HepG2 (cell line): ENCODE data around the gene OR5M11. TPM values are rescaled to one million over a fixed set of nuclear protein-coding genes. Genes with fewer than 3 reads are reported as not detected.

Experiments used
- ATAC-seq: fragments of 200-7000 bp; cut with Tn5 transposase; 3 replicates; pipeline ENCODE4 v1.9.1; 2020; ENCODE audit warnings: mild to moderate bottlenecking, moderate library complexity
- BruUV-seq: library from RNA; stranded (reverse); fragments of 400-500 nt; replicated peaks from 2 replicates; lab custom pipeline; 2021; lab: Mats Ljungman, UMichigan
- CTCF ChIA-PET: fragments of 300-600 bp; formaldehyde crosslinking; extraction: SDS; loops from one replicate; lab custom pipeline; 2021; ENCODE audit warnings: low total read pairs, inconsistent platforms, low intra/inter-chr PET ratio; lab: Yijun Ruan, JAX
- POLR2A ChIA-PET: fragments of 350-600 bp; sonication (Branson Sonifier 250); formaldehyde crosslinking; loops from one replicate; lab custom pipeline; 2020; ENCODE audit warnings: antibody characterized with exemption, inconsistent platforms; lab: Yijun Ruan, JAX
- DNase-seq: peaks from one replicate; pipeline ENCODE4 v3.0.0-alpha.2; 2015; ENCODE audit warnings: low spot score
- FAIRE-seq: peaks from 3 replicates; lab custom pipeline; 2011; peaks lifted over from hg19 to GRCh38; lab: Jason Lieb, UNC
- H2AFZ ChIP-seq: one replicate; pipeline ENCODE4 v1.6.1; 2011; ENCODE audit warnings: low read length, inconsistent platforms
- H3K27ac ChIP-seq: fragments of 300-600 bp; 3 replicates; pipeline ENCODE4 v1.8.0; 2011; ENCODE audit warnings: mixed run types, mild to moderate bottlenecking, mixed read lengths, low read length, inconsistent platforms; ENCODE audit not compliant: insufficient read depth; ENCODE audit errors: extremely low read length
- H3K27me3 ChIP-seq, 2 experiments: fragments of 200-600 bp in 1 of 2; 2 replicates in 1 of 2; 3 replicates in 1 of 2; pipeline versions ENCODE4 v1.6.0 to v1.8.0; 2011; ENCODE audit warnings: low read length in 2 of 2, mild to moderate bottlenecking in 2 of 2, moderate library complexity in 2 of 2, inconsistent platforms in 1 of 2; ENCODE audit not compliant: insufficient read depth in 2 of 2, control insufficient read depth in 1 of 2
- H3K36me3 ChIP-seq, 2 experiments: fragments of 200-600 bp in 1 of 2; replicated peaks in 1 of 2; 2 replicates in 1 of 2; 3 replicates in 1 of 2; pipeline versions ENCODE4 v1.5.1 to v1.8.0; 2011; ENCODE audit warnings: low read length in 2 of 2, inconsistent platforms in 1 of 2; ENCODE audit not compliant: insufficient read depth in 2 of 2, control insufficient read depth in 1 of 2
- H3K4me1 ChIP-seq: 2 replicates; pipeline ENCODE4 v1.5.1; 2012; ENCODE audit warnings: low read length, inconsistent platforms; ENCODE audit not compliant: insufficient read depth
- H3K4me2 ChIP-seq: 2 replicates; pipeline ENCODE4 v1.6.0; 2011; ENCODE audit warnings: low read depth, low read length, inconsistent platforms
- H3K4me3 ChIP-seq, 3 experiments: fragments of 200-600 bp in 1 of 3; sonication (generic), shearing (Covaris generic) in 1 of 3; replicated peaks in 1 of 3; 2 replicates each; pipeline ENCODE4 v1.5.1; 2011 to 2016; ENCODE audit warnings: low read length in 3 of 3, inconsistent platforms in 2 of 3, low read depth in 2 of 3, mild to moderate bottlenecking in 2 of 3, control low read depth in 1 of 3, mixed read lengths in 1 of 3; ENCODE audit not compliant: insufficient read depth in 1 of 3
- H3K79me2 ChIP-seq: one replicate; pipeline ENCODE4 v1.6.1; 2011; ENCODE audit warnings: low read length, inconsistent platforms; ENCODE audit not compliant: insufficient read depth
- H3K9ac ChIP-seq: 2 replicates; pipeline ENCODE4 v1.6.0; 2011; ENCODE audit warnings: mild to moderate bottlenecking, low read depth, low read length, inconsistent platforms; ENCODE audit not compliant: insufficient read depth
- H3K9me3 ChIP-seq: 2 replicates; pipeline ENCODE4 v1.5.1; 2012; ENCODE audit warnings: mild to moderate bottlenecking, low read length
- H4K20me1 ChIP-seq: 2 replicates; pipeline ENCODE4 v1.6.0; 2011; ENCODE audit warnings: inconsistent platforms, mild to moderate bottlenecking, low read length, moderate library complexity; ENCODE audit not compliant: insufficient read depth
- BRF2 ChIP-seq: sonication (generic); formaldehyde crosslinking; IDR thresholded peaks from 2 replicates; pipeline ENCODE4 v1.8.1; 2022; ENCODE audit warnings: mild to moderate bottlenecking, missing genetic modification reagents
- HHEX ChIP-seq: IDR thresholded peaks from 2 replicates; pipeline ENCODE4 v1.6.1; 2016; ENCODE audit warnings: control low read depth
- HNRNPH1 ChIP-seq: fragments of 200-400 bp; formaldehyde crosslinking; optimal IDR thresholded peaks from 2 replicates; pipeline ENCODE3; 2017; ENCODE audit warnings: mild to moderate bottlenecking, low read depth, low read length
- JDP2 ChIP-seq: sonication (generic); formaldehyde crosslinking; IDR thresholded peaks from 2 replicates; pipeline ENCODE4 v1.8.1; 2022; ENCODE audit warnings: missing genetic modification reagents, borderline replicate concordance
- MLX ChIP-seq: IDR thresholded peaks from 2 replicates; pipeline ENCODE4 v1.6.1; 2016
- MTF2 ChIP-seq: sonication (generic); formaldehyde crosslinking; IDR thresholded peaks from 2 replicates; pipeline ENCODE4 v1.5.0; 2020; ENCODE audit warnings: missing genetic modification reagents, borderline replicate concordance
- NR1H2 ChIP-seq: sonication (generic); formaldehyde crosslinking; IDR thresholded peaks from 2 replicates; pipeline ENCODE4 v1.8.1; 2022; ENCODE audit warnings: low read depth, missing genetic modification reagents, borderline replicate concordance
- SMAD3 ChIP-seq: sonication (generic); formaldehyde crosslinking; IDR thresholded peaks from 2 replicates; pipeline ENCODE4 v1.4.0; 2020; ENCODE audit warnings: missing genetic modification reagents
- ZMYM3 ChIP-seq: sonication (generic); formaldehyde crosslinking; IDR thresholded peaks from 2 replicates; pipeline ENCODE4 v1.5.1; 2020; ENCODE audit warnings: mild to moderate bottlenecking, missing genetic modification reagents
- ZNF121 ChIP-seq: sonication (generic); formaldehyde crosslinking; IDR thresholded peaks from 2 replicates; pipeline ENCODE4 v1.5.0; 2020; ENCODE audit warnings: mild to moderate bottlenecking, missing genetic modification reagents
- ZNF446 ChIP-seq: sonication (generic); formaldehyde crosslinking; IDR thresholded peaks from 2 replicates; pipeline ENCODE4 v1.5.0; 2020; ENCODE audit warnings: mild to moderate bottlenecking, missing genetic modification reagents
- ZNF615 ChIP-seq: sonication (generic); formaldehyde crosslinking; IDR thresholded peaks from 2 replicates; pipeline ENCODE4 v1.5.0; 2020; ENCODE audit warnings: mild to moderate bottlenecking, missing genetic modification reagents, borderline replicate concordance
- WGBS: methylation state at CpG from one replicate; pipeline ENCODE4 v1.1.6; 2017; ENCODE audit warnings: low lambda C conversion rate; 5-methylcytosine and 5-hydroxymethylcytosine counted together
- in situ Hi-C: cut with HindIII; loops from 2 replicates; pipeline ENCODE4 v1.10.0; 2017; ENCODE audit warnings: low pct_unique_long_range_greater_than_20kb; ENCODE audit not compliant: extremely low pct_ligation_motif_present
- intact Hi-C: fragments of 100-400 bp; cut with micrococcal nuclease; formaldehyde crosslinking; loops from one replicate; pipeline ENCODE4 v1.10.0; 2022; ENCODE audit not compliant: unreplicated experiment
- polyA plus RNA-seq, 8 experiments: library from polyadenylated mRNA; depleted of rRNA in 3 of 8; stranded (reverse) in 7 of 8; unstranded in 1 of 8; fragments of >200 nt; fragmentation: Illumina TruSeq in 4 of 8; extraction: Trizol in 4 of 8; gene quantifications; 2 replicates each; pipeline versions ENCODE4 v1.2.1 to v1.2.3, GENCODE V29; 2011 to 2016; ENCODE audit warnings: low read depth in 4 of 8, missing spikeins in 1 of 8, mixed read lengths in 1 of 8; ENCODE audit not compliant: insufficient read depth in 1 of 8
- total RNA-seq, 5 experiments: library from RNA; depleted of rRNA; stranded (reverse); fragments of >200 nt; fragmentation: Illumina TruSeq; extraction: Trizol; gene quantifications; 2 replicates each; pipeline ENCODE4 v1.2.3, GENCODE V29; 2016; ENCODE audit warnings: low read depth in 1 of 5

The OR5M11 gene
- total and polyA plus RNA-seq, 2 of the 13 experiments (the other 11 are each of a cell fraction or from before 2014, with no cell fraction given), result not detected

- H3K9me3 ChIP-seq, result no peaks in the 10 kb centered on the region; the same call in 1 of the 2 replicates
- no peaks in the 10 kb centered on the region for H3K4me1 ChIP-seq
- in situ Hi-C loops, result no loop called here
- H3K79me2 ChIP-seq, result no peaks in the 10 kb centered on the region
- no peaks in the 10 kb centered on the region for H4K20me1 ChIP-seq
- H3K36me3 ChIP-seq, result no peaks in the 10 kb centered on the region
- CTCF ChIA-PET, result no interaction called here
- no peak overlapping the region for H3K9ac ChIP-seq
- WGBS, result 6% methylated on average over 2 of the region's 2 CpGs
- BruUV-seq, result no TSS peak
- H3K27me3 ChIP-seq, result no peaks in the 10 kb centered on the region
- H3K27ac ChIP-seq, result no peak overlapping the region
- DNase-seq (no peak), FAIRE-seq (no peak), ATAC-seq (no peak)
- no peak overlapping the region for H2AFZ ChIP-seq
- no peak overlapping the region for H3K4me2 ChIP-seq
- no peak for TF ChIP-seq NR1H2
- TF ChIP-seq ZNF446 (CRISPR knock-in tag), result no peak
- TF ChIP-seq SMAD3, result no peak
- TF ChIP-seq MTF2 (CRISPR knock-in tag), result no peak
- TF ChIP-seq MLX (CRISPR knock-in tag), result no peak
- no peak for TF ChIP-seq HNRNPH1
- no peak for TF ChIP-seq JDP2 (CRISPR knock-in tag)
- TF ChIP-seq ZNF121 (CRISPR knock-in tag), result no peak
- no peak for TF ChIP-seq BRF2
- TF ChIP-seq ZMYM3 (CRISPR knock-in tag), result no peak
- no peak for TF ChIP-seq HHEX
- no peak for TF ChIP-seq ZNF615 (CRISPR knock-in tag)
- TF ChIP-seq, all 625 proteins: peak for 0
- POLR2A ChIA-PET, result no interaction called here
- no peak overlapping the region for H3K4me3 ChIP-seq
- intact Hi-C loops, result no loop called here
These were observed 11.2 kb downstream of the OR5M11 start for GRCh38 chr11:56531856-56532255.
